Measurements from ENCODE around the gene IL21R.

IL21R gene

DNA sequence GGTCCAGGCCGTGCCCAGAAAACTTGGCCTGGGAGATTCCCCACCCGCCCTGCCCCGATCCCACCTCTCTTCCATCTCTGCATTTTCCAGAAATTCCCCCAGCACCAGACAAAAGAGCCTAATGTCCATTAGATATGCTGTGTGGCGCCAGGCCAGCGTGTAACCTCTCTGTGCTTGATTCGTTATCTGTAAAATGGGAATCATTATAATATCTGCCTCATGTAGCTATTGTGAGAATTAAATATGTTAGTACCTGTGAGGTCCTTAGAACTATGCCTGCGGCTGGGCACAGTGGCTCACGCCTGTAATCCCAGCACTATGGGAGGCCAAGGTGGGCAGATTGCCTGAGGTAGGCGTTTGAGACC lies 33.6 kb upstream of the IL21R start:
- H3K4me1 ChIP-seq (ENCODE audit: control insufficient read depth, insufficient read depth, low read length): no peaks in the 10 kb centered on the region; the same call in 1 of the 2 replicates
- ChIA-PET CTCF (interaction anchor here (0.6 to 7.5 kb wide), 23 partner anchors 9 to 1542 kb away, joined by 3 to 83 read pairs (median 4); no protein-coding TSS in a partner anchor), POLR2A (interaction anchor here (1.4 to 2.0 kb wide), 2 partner anchors 133 to 165 kb away, joined by 3 to 4 read pairs; partner anchors contain the start of gene KDM8)
- no peak overlapping the region for H3K27ac ChIP-seq (ENCODE audit: extremely low read depth, low read depth, low read length)
- TF ChIP-seq ZNF354C (tag by site-specific recombination; IDR thresholded peaks at IDR 0.05; ENCODE audit: borderline replicate concordance, low read depth): no peak
- TF ChIP-seq YY1 (tag by site-specific recombination; IDR thresholded peaks at IDR 0.05): no peak
- TF ChIP-seq TRIM28 (IDR thresholded peaks at IDR 0.05; ENCODE audit: borderline replicate concordance, low read length): no peak
- TF ChIP-seq ZFHX2 (tag by site-specific recombination; conservative IDR thresholded peaks at IDR 0.05): no peak
- TF ChIP-seq ZNF221 (tag by site-specific recombination; IDR thresholded peaks at IDR 0.05; ENCODE audit: borderline replicate concordance): no peak
- TF ChIP-seq ZNF133 (tag by site-specific recombination; IDR thresholded peaks at IDR 0.05): no peak
- TF ChIP-seq ZNF169 (tag by site-specific recombination; IDR thresholded peaks at IDR 0.05): no peak
- TF ChIP-seq, protein P1, sequence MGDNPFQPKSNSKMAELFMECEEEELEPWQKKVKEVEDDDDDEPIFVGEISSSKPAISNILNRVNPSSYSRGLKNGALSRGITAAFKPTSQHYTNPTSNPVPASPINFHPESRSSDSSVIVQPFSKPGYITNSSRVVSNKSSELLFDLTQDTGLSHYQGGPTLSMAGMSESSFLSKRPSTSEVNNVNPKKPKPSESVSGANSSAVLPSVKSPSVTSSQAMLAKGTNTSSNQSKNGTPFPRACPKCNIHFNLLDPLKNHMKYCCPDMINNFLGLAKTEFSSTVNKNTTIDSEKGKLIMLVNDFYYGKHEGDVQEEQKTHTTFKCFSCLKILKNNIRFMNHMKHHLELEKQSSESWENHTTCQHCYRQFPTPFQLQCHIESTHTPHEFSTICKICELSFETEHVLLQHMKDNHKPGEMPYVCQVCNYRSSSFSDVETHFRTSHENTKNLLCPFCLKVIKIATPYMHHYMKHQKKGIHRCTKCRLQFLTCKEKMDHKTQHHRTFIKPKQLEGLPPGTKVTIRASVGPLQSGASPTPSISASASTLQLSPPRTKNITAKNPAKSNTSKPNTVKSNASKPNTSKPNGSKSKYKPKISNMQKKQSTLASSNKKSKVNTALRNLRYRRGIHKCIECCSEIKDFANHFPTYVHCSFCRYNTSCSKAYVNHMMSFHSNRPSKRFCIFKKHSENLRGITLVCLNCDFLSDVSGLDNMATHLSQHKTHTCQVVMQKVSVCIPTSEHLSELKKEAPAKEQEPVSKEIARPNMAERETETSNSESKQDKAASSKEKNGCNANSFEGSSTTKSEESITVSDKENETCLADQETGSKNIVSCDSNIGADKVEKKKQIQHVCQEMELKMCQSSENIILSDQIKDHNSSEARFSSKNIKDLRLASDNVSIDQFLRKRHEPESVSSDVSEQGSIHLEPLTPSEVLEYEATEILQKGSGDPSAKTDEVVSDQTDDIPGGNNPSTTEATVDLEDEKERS (tag by site-specific recombination; IDR thresholded peaks at IDR 0.05): no peak
- TF ChIP-seq KLF1 (tag by site-specific recombination; IDR thresholded peaks at IDR 0.05): no peak
- no peak for TF ChIP-seq KLF8 (tag by site-specific recombination; IDR thresholded peaks at IDR 0.05)
- TF ChIP-seq ZSCAN5A (tag by site-specific recombination; IDR thresholded peaks at IDR 0.05): no peak
- TF ChIP-seq ZFP37 (tag by site-specific recombination; IDR thresholded peaks at IDR 0.05): no peak
- no peak for TF ChIP-seq ZNF394 (tag by site-specific recombination; IDR thresholded peaks at IDR 0.05; ENCODE audit: borderline replicate concordance)
- no peak for TF ChIP-seq ZBTB48 (tag by site-specific recombination; IDR thresholded peaks at IDR 0.05)
- no peak overlapping the region for H3K4me3 ChIP-seq (ENCODE audit: low read depth, low read length)
- no peaks in the 10 kb centered on the region for H3K9me3 ChIP-seq (ENCODE audit: control insufficient read depth, insufficient read depth, low read depth, low read length)
- no peaks in the 10 kb centered on the region for H3K36me3 ChIP-seq (ENCODE audit: control insufficient read depth in 2 of 2, insufficient read depth in 1 of 2, low read length in 2 of 2)

- ChIA-PET CTCF (interaction anchor here (0.6 to 7.5 kb wide), 6 partner anchors 19 to 360 kb away, joined by 3 to 83 read pairs (median 3); no protein-coding TSS in a partner anchor), POLR2A (no interaction called here)
- TF ChIP-seq ZNF658 (tag by site-specific recombination; IDR thresholded peaks at IDR 0.05): no peak
- TF ChIP-seq, protein P2, sequence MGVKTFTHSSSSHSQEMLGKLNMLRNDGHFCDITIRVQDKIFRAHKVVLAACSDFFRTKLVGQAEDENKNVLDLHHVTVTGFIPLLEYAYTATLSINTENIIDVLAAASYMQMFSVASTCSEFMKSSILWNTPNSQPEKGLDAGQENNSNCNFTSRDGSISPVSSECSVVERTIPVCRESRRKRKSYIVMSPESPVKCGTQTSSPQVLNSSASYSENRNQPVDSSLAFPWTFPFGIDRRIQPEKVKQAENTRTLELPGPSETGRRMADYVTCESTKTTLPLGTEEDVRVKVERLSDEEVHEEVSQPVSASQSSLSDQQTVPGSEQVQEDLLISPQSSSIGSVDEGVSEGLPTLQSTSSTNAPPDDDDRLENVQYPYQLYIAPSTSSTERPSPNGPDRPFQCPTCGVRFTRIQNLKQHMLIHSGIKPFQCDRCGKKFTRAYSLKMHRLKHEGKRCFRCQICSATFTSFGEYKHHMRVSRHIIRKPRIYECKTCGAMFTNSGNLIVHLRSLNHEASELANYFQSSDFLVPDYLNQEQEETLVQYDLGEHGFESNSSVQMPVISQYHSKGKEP (tag by site-specific recombination; IDR thresholded peaks at IDR 0.05): no peak
- TF ChIP-seq ZNF664 (tag by site-specific recombination; IDR thresholded peaks at IDR 0.05): no peak
- TF ChIP-seq RBAK (tag by site-specific recombination; IDR thresholded peaks at IDR 0.05): no peak
- no peak for TF ChIP-seq BCL11B (tag by site-specific recombination; IDR thresholded peaks at IDR 0.05; ENCODE audit: low read depth)
- no peak for TF ChIP-seq PRDM1 (tag by site-specific recombination; IDR thresholded peaks at IDR 0.05)
- no peak for TF ChIP-seq ZNF670 (tag by site-specific recombination; IDR thresholded peaks at IDR 0.05; ENCODE audit: low read depth)
- no peaks in the 10 kb centered on the region for H3K36me3 ChIP-seq (ENCODE audit: control insufficient read depth in 2 of 2, insufficient read depth in 1 of 2, low read length in 2 of 2)
- H3K4me1 ChIP-seq (ENCODE audit: control insufficient read depth, insufficient read depth, low read length): no peaks in the 10 kb centered on the region; the same call in 1 of the 2 replicates
- H3K9me3 ChIP-seq (ENCODE audit: control insufficient read depth, insufficient read depth, low read depth, low read length): no peaks in the 10 kb centered on the region
- no peak overlapping the region for H3K4me3 ChIP-seq (ENCODE audit: low read depth, low read length)
- H3K27ac ChIP-seq (ENCODE audit: extremely low read depth, low read depth, low read length): no peak overlapping the region
These were observed 32.2 kb upstream of the IL21R start for GRCh38 chr16:27369806-27370205.

Measured in HEK293 (cell line).